PC-3 (cell line): Measurements from ENCODE around the gene MSH3. TPM values are rescaled to one million over a fixed set of nuclear protein-coding genes. Genes with fewer than 3 reads are reported as not detected.
"Not testable (repeated sequence)": the region's sequence is repeated elsewhere in the genome, so short reads cannot be mapped to it uniquely, and the experiment has no call there.

Experiments
- ATAC-seq: fragments of 200-7000 bp; cut with Tn5 transposase; 2 replicates; pipeline ENCODE4 v1.9.1; 2020; ENCODE audit warnings: mild to moderate bottlenecking, moderate library complexity
- BruUV-seq: library from RNA; stranded (reverse); fragments of 400-500 nt; replicated peaks from 2 replicates; lab custom pipeline; 2021; lab: Mats Ljungman, UMichigan
- CTCF ChIA-PET: fragments of 300-600 bp; sonication (Branson Sonifier 250); formaldehyde crosslinking; loops from one replicate; lab custom pipeline; 2022; ENCODE audit warnings: antibody characterized with exemption; lab: Charles Lee
- POLR2A ChIA-PET: fragments of 300-600 bp; sonication (Branson Sonifier 250); formaldehyde crosslinking; loops from one replicate; lab custom pipeline; 2022; ENCODE audit warnings: antibody characterized with exemption; ENCODE audit not compliant: unreplicated experiment; lab: Charles Lee
- DNase-seq: peaks from one replicate; pipeline ENCODE4 v3.0.0-alpha.2; 2015
- H2AFZ ChIP-seq: fragments of 300-600 bp; sonication (generic); 2 replicates; pipeline ENCODE4 v1.6.0; 2016; ENCODE audit warnings: antibody characterized with exemption, low read length
- H3F3A ChIP-seq: fragments of 300-600 bp; sonication (generic); one replicate; pipeline ENCODE4 v1.6.0; 2017; ENCODE audit warnings: antibody characterized with exemption, low read length, control low read depth, mild to moderate bottlenecking; ENCODE audit not compliant: unreplicated experiment
- H3K27ac ChIP-seq: fragments of 300-600 bp; sonication (generic); 2 replicates; pipeline ENCODE4 v1.5.1; 2016; ENCODE audit warnings: mild to moderate bottlenecking, low read length
- H3K27me3 ChIP-seq: fragments of 300-600 bp; sonication (generic); 2 replicates; pipeline ENCODE4 v1.6.1; 2016; ENCODE audit warnings: low read length, mixed read lengths
- H3K36me3 ChIP-seq: fragments of 300-600 bp; sonication (generic); 2 replicates; pipeline ENCODE4 v1.6.1; 2016; ENCODE audit warnings: low read depth, mixed run types, low read length, mixed read lengths
- H3K4me1 ChIP-seq: fragments of 300-600 bp; sonication (generic); 2 replicates; pipeline ENCODE4 v1.5.1; 2016; ENCODE audit warnings: low read length; ENCODE audit not compliant: insufficient read depth
- H3K4me2 ChIP-seq: fragments of 300-600 bp; sonication (generic); 2 replicates; pipeline ENCODE4 v1.6.0; 2016; ENCODE audit warnings: low read length
- H3K4me3 ChIP-seq: fragments of 300-600 bp; sonication (generic); 2 replicates; pipeline ENCODE4 v1.5.1; 2016; ENCODE audit warnings: mild to moderate bottlenecking, low read length, mixed read lengths
- H3K79me2 ChIP-seq: fragments of 300-600 bp; sonication (generic); 2 replicates; pipeline ENCODE4 v1.6.1; 2017; ENCODE audit warnings: low read length, mixed read lengths
- H3K9ac ChIP-seq: fragments of 300-600 bp; sonication (generic); 2 replicates; pipeline ENCODE4 v1.6.0; 2016; ENCODE audit warnings: mild to moderate bottlenecking, low read length
- H3K9me2 ChIP-seq: fragments of 300-600 bp; sonication (generic); replicated peaks from 2 replicates; pipeline ENCODE4 v1.6.1; 2016; ENCODE audit warnings: mixed run types, low read length, mixed read lengths
- H3K9me3 ChIP-seq: fragments of 300-600 bp; sonication (generic); 2 replicates; pipeline ENCODE4 v1.6.1; 2016; ENCODE audit warnings: low read length, mixed read lengths
- H4K20me1 ChIP-seq: fragments of 300-600 bp; sonication (generic); 2 replicates; pipeline ENCODE4 v1.6.1; 2016; ENCODE audit warnings: low read length, mixed read lengths
- CTCF ChIP-seq: fragments of 300-600 bp; sonication (generic); conservative IDR thresholded peaks from 2 replicates; pipeline ENCODE4 v1.5.1; 2017; ENCODE audit warnings: antibody characterized with exemption, low read depth, mild to moderate bottlenecking, low read length
- EZH2 ChIP-seq: fragments of 300-600 bp; sonication (generic); IDR thresholded peaks from one replicate; pipeline ENCODE4 v1.6.1; 2017; ENCODE audit warnings: antibody characterized with exemption, mild to moderate bottlenecking, low read length; ENCODE audit not compliant: unreplicated experiment
- EZH2phosphoT487 ChIP-seq: fragments of 300-600 bp; sonication (generic); IDR thresholded peaks from 2 replicates; pipeline ENCODE4 v1.6.1; 2018; ENCODE audit warnings: mild to moderate bottlenecking, antibody characterized with exemption, low read length, borderline replicate concordance
- intact Hi-C: fragments of 100-400 bp; cut with micrococcal nuclease; formaldehyde crosslinking; loops from 2 replicates; pipeline ENCODE4 v1.9.0; 2023
- total RNA-seq: library from RNA; depleted of rRNA; stranded (reverse); fragments of >200 nt; gene quantifications from 2 replicates; pipeline ENCODE4 v1.2.3, GENCODE V29; 2014

Gene MSH3
- total RNA-seq, 1 experiment from 2014 or later: 9.0 TPM

GRCh38 chr5:80784451-80784850, 130.0 kb downstream of the MSH3 start:
- Histone ChIP-seq H3K27me3 (no peaks in the 10 kb centered on the region), H3K36me3 (no peaks in the 10 kb centered on the region), H2AFZ (no peak overlapping the region), H3K9ac (no peak overlapping the region), H3K4me1 (peaks cover 10% of the 10 kb centered on the region), H3K4me2 (no peak overlapping the region), H3K9me2 (no peaks in the 10 kb centered on the region), H3F3A (no peaks in the 10 kb centered on the region), H3K27ac (no peak overlapping the region), H3K4me3 (no peak overlapping the region), H4K20me1 (no peaks in the 10 kb centered on the region), H3K9me3 (no peaks in the 10 kb centered on the region), H3K79me2 (no peaks in the 10 kb centered on the region)
- POLR2A ChIA-PET: no interaction called here
- TF ChIP-seq CTCF: no peak
- TF ChIP-seq EZH2phosphoT487: no peak
- TF ChIP-seq EZH2: no peak
- DNase-seq (no peak), ATAC-seq (no peak)
- CTCF ChIA-PET: no interaction called here
- BruUV-seq: no TSS peak
- intact Hi-C loops: no loop called here

- POLR2A ChIA-PET, H3K36me3 ChIP-seq, H4K20me1 ChIP-seq, BruUV-seq, H3K79me2 ChIP-seq, H3K4me1 ChIP-seq, H3K27me3 ChIP-seq, ATAC-seq, H3K4me3 ChIP-seq, H3K9me3 ChIP-seq, H3F3A ChIP-seq, H3K9ac ChIP-seq, H3K27ac ChIP-seq, H2AFZ ChIP-seq, DNase-seq, H3K9me2 ChIP-seq, intact Hi-C loops, CTCF ChIA-PET, H3K4me2 ChIP-seq: not testable (repeated sequence)
These were observed 135.0 kb downstream of the MSH3 start for GRCh38 chr5:80789319-80790016.

GRCh38 chr5:80790698-80791097, 136.2 kb downstream of the MSH3 start:
- DNase-seq (no peak), ATAC-seq (no peak)
- Histone ChIP-seq H3K9ac (no peak overlapping the region), H3K79me2 (no peaks in the 10 kb centered on the region), H3K4me2 (no peak overlapping the region), H3K4me3 (no peak overlapping the region), H3K27me3 (no peaks in the 10 kb centered on the region), H4K20me1 (no peaks in the 10 kb centered on the region), H2AFZ (no peak overlapping the region), H3K9me3 (no peaks in the 10 kb centered on the region), H3K4me1 (no peaks in the 10 kb centered on the region), H3K27ac (no peak overlapping the region), H3F3A (no peaks in the 10 kb centered on the region), H3K9me2 (no peaks in the 10 kb centered on the region), H3K36me3 (peaks cover 8% of the 10 kb centered on the region; the same call in 1 of the 2 replicates)
- intact Hi-C loops: no loop called here
- POLR2A ChIA-PET: no interaction called here
- no peak for TF ChIP-seq EZH2phosphoT487
- TF ChIP-seq CTCF: no peak
- TF ChIP-seq EZH2: no peak
- no TSS peak for BruUV-seq
- CTCF ChIA-PET: no interaction called here
